Spleen (tissue), 11 donors: ENCODE measurements around the gene DENND2D. TPM values are rescaled to one million over a fixed set of nuclear protein-coding genes. Genes with fewer than 3 reads are reported as not detected.

Experiments used
- DNase-seq: peaks from one replicate; pipeline ENCODE4 v3.0.0-alpha.2; 2020
- H3K27ac ChIP-seq, 8 donors: fragments of 200-600 bp; sonication (generic) in 7 of 8; 1 replicate in 4 of 8; 2 replicates in 4 of 8; pipeline versions ENCODE4 v1.5.0 to v1.8.0; 2016 to 2021; ENCODE audit warnings: inconsistent platforms in 4 of 8, mild to moderate bottlenecking in 4 of 8, moderate library complexity in 1 of 8
- H3K27me3 ChIP-seq, 7 donors: fragments of 200-600 bp; sonication (generic) in 6 of 7; replicated peaks in 1 of 7; 1 replicate in 4 of 7; 2 replicates in 3 of 7; pipeline versions ENCODE4 v1.5.0 to v1.8.0; 2016 to 2021; ENCODE audit warnings: inconsistent platforms in 3 of 7, mild to moderate bottlenecking in 1 of 7
- H3K36me3 ChIP-seq, 6 donors: fragments of 200-600 bp; sonication (generic) in 5 of 6; 1 replicate in 4 of 6; 2 replicates in 2 of 6; pipeline versions ENCODE4 v1.5.0 to v1.8.0; 2016 to 2021; ENCODE audit warnings: inconsistent platforms in 2 of 6
- H3K4me1 ChIP-seq, 6 donors: fragments of 200-600 bp; sonication (generic) in 5 of 6; 1 replicate in 3 of 6; 2 replicates in 3 of 6; pipeline versions ENCODE4 v1.5.0 to v1.8.0; 2016 to 2021; ENCODE audit warnings: inconsistent platforms in 3 of 6
- H3K4me3 ChIP-seq, 8 donors: fragments of 200-600 bp; sonication (generic) in 7 of 8; 1 replicate in 4 of 8; 2 replicates in 4 of 8; pipeline versions ENCODE4 v1.5.0 to v1.8.0; 2016 to 2021; ENCODE audit warnings: inconsistent platforms in 4 of 8, mild to moderate bottlenecking in 4 of 8, moderate library complexity in 2 of 8
- H3K9me3 ChIP-seq, 8 donors: fragments of 200-600 bp; sonication (generic) in 7 of 8; 1 replicate in 4 of 8; 2 replicates in 4 of 8; pipeline versions ENCODE4 v1.5.0 to v1.8.0; 2016 to 2021; ENCODE audit warnings: inconsistent platforms in 4 of 8
- CTCF ChIP-seq, 11 experiments: fragments of 200-600 bp in 7 of 11; fragments of 450-650 bp in 4 of 11; sonication (generic) in 4 of 11; IDR thresholded peaks in 8 of 11; conservative IDR thresholded peaks in 3 of 11; 1 replicate in 7 of 11; 2 replicates in 4 of 11; pipeline versions ENCODE4 v1.4.0 to v1.8.0; 2016 to 2021; ENCODE audit warnings: antibody characterized with exemption in 11 of 11, inconsistent platforms in 4 of 11, mild to moderate bottlenecking in 1 of 11
- POLR2A ChIP-seq, 3 donors: fragments of 450-650 bp; IDR thresholded peaks; one replicate each; pipeline ENCODE4 v1.5.1; 2017; ENCODE audit warnings: antibody characterized with exemption in 3 of 3, mild to moderate bottlenecking in 1 of 3
- POLR2AphosphoS5 ChIP-seq, 3 donors: sonication (generic); formaldehyde crosslinking; IDR thresholded peaks; one replicate each; pipeline ENCODE4 v1.5.1; 2017; ENCODE audit warnings: antibody characterized with exemption in 3 of 3
- WGBS, 5 donors: extraction: QIAGEN DNeasy Blood & Tissue Kit in 3 of 5; methylation state at CpG; one replicate each; pipeline versions ENCODE4 v1.1.5 to v1.1.7; 2013 to 2018; 5-methylcytosine and 5-hydroxymethylcytosine counted together
- intact Hi-C: fragments of 100-400 bp; cut with DNase I; formaldehyde crosslinking; loops from one replicate; pipeline ENCODE4 v1.15.0; 2023; ENCODE audit warnings: low total_unique reads
- polyA plus RNA-seq, 3 donors: library from polyadenylated mRNA; stranded (reverse); fragments of 200-250 nt; gene quantifications; one replicate each; pipeline ENCODE4 v1.2.1, GENCODE V29; 2013
- total RNA-seq, 7 donors: library from RNA; depleted of rRNA in 3 of 7; stranded (reverse); fragments of >200 nt in 3 of 7; fragmentation: NEBNext Ultra II Directional in 4 of 7; extraction: Animal tissue kit (Norgen Biotek cat#: 25700) in 4 of 7; gene quantifications; one replicate each; pipeline versions ENCODE4 v1.1.0 to v1.2.1, GENCODE V29; 2016 to 2021
- donor health status: healthy with polysubstance abuse.
- donor health status: DM: no; HTN: no; CAD: no; lungs with moderate emphysema.
- donor health status: DM: no; HTN: no; CAD: no.
- donor health status: Bipolar disorder and iron deficiency.
- donor health status: healthy.
- donor health status: DM: no; HTN: no; CAD: no.
- donor health status: DM: yes; HTN: yes; CAD: no.

DENND2D gene
- total and polyA plus RNA-seq, 10 donors, result 90.3 to 182 (median 149) TPM

GRCh38 chr1:111145542-111145941 lies 54.9 kb downstream of the DENND2D start:
- WGBS, 5 donors, result 84 to 100% (median 88%) methylated on average over 2 of the region's 2 CpGs
- H3K4me1 ChIP-seq, result peaks cover 35 to 100% (median 95%) of the 10 kb centered on the region in 6 donors

GRCh38 chr1:111142356-111142975 lies 58.0 kb downstream of the DENND2D start:
- TF ChIP-seq POLR2AphosphoS5 (IDR thresholded peaks at IDR 0.05), result no peak
- TF ChIP-seq CTCF (IDR thresholded peaks at IDR 0.05 in 8 of 11, conservative IDR thresholded peaks at IDR 0.05 in 3 of 11), result no peak
- no peak for TF ChIP-seq POLR2A (IDR thresholded peaks at IDR 0.05)
- Histone ChIP-seq H3K36me3 (peaks cover 0 to 29% (median 11%) of the 10 kb centered on the region in 6 donors), H3K4me3 (peak overlapping the region in 5 of 8 donors; percentile 75 to 94 (median 84)), H3K27me3 (no peaks in the 10 kb centered on the region), H3K4me1 (peaks cover 29 to 89% (median 82%) of the 10 kb centered on the region in 6 donors), H3K27ac (peak overlapping the region in 6 of 8 donors; percentile 39 to 99 (median 96)), H3K9me3 (no peaks in the 10 kb centered on the region)
- WGBS, 5 donors, result 51 to 75% (median 62%) methylated on average over 5 of the region's 5 CpGs
- DNase-seq, result no peak
- intact Hi-C loops, result loop anchor here (10.0 kb wide), 1 partner anchor 52 kb away; no protein-coding TSS in a partner anchor

More at GRCh38 chr1:111145542-111145941, 54.9 kb downstream of the DENND2D start:
- H3K9me3 ChIP-seq, result no peaks in the 10 kb centered on the region
- intact Hi-C loops, result loop anchor here (10.0 kb wide), 1 partner anchor 49 kb away; no protein-coding TSS in a partner anchor
- H3K36me3 ChIP-seq, result peaks cover 0 to 49% (median 26%) of the 10 kb centered on the region in 6 donors
- H3K4me3 ChIP-seq, result no peak overlapping the region
- DNase-seq, result no peak
- peak overlapping the region in 2 of 8 donors; percentile 11 to 28 for H3K27ac ChIP-seq
- no peak for TF ChIP-seq POLR2A (IDR thresholded peaks at IDR 0.05)
- no peak for TF ChIP-seq POLR2AphosphoS5 (IDR thresholded peaks at IDR 0.05)
- no peak for TF ChIP-seq CTCF (IDR thresholded peaks at IDR 0.05 in 8 of 11, conservative IDR thresholded peaks at IDR 0.05 in 3 of 11)
- H3K27me3 ChIP-seq, result no peaks in the 10 kb centered on the region

- H3K27me3 ChIP-seq, result no peaks in the 10 kb centered on the region
- no peaks in the 10 kb centered on the region for H3K9me3 ChIP-seq
- DNase-seq, result no peak
- intact Hi-C loops, result loop anchor here (10.0 kb wide), 1 partner anchor 53 kb away; no protein-coding TSS in a partner anchor
- H3K4me1 ChIP-seq, result peaks cover 29 to 89% (median 81%) of the 10 kb centered on the region in 6 donors
- H3K4me3 ChIP-seq, result peak overlapping the region; percentile 75 to 94 (median 85)
- WGBS, 5 donors, result 26 to 34% (median 32%) methylated on average over 5 of the region's 5 CpGs
- TF ChIP-seq POLR2A (IDR thresholded peaks at IDR 0.05) (no peak), POLR2AphosphoS5 (IDR thresholded peaks at IDR 0.05) (no peak), CTCF (IDR thresholded peaks at IDR 0.05 in 8 of 11, conservative IDR thresholded peaks at IDR 0.05 in 3 of 11) (no peak)
- H3K27ac ChIP-seq, result peak overlapping the region; percentile 82 to 99 (median 96)
- peaks cover 0 to 35% (median 16%) of the 10 kb centered on the region in 6 donors for H3K36me3 ChIP-seq
These were observed 58.9 kb downstream of the DENND2D start for GRCh38 chr1:111141245-111142220.
